Karpas-422 (cell line): ENCODE measurements around the gene SMG1. TPM values are rescaled to one million over a fixed set of nuclear protein-coding genes. Genes with fewer than 3 reads are reported as not detected.
"Not testable (repeated sequence)": the region's sequence is repeated elsewhere in the genome, so short reads cannot be mapped to it uniquely, and the experiment has no call there.

Source experiments
- DNase-seq: peaks from one replicate; pipeline ENCODE4 v3.0.0-alpha.2; 2015
- H2AFZ ChIP-seq: fragments of 200-600 bp; sonication (generic); 2 replicates; pipeline ENCODE4 v1.6.1; 2014; ENCODE audit warnings: antibody characterized with exemption, low read length, mixed read lengths
- H3K27ac ChIP-seq: fragments of 200-600 bp; sonication (generic); 2 replicates; pipeline ENCODE4 v1.5.1; 2014; ENCODE audit warnings: mild to moderate bottlenecking, low read length, moderate library complexity
- H3K27me3 ChIP-seq: fragments of 200-600 bp; sonication (generic); 2 replicates; pipeline ENCODE4 v1.6.1; 2014; ENCODE audit warnings: low read length, mixed read lengths
- H3K36me3 ChIP-seq: fragments of 200-600 bp; sonication (generic); 2 replicates; pipeline ENCODE4 v1.6.1; 2014; ENCODE audit warnings: low read length, mixed read lengths; ENCODE audit not compliant: insufficient read depth
- H3K4me1 ChIP-seq: fragments of 200-600 bp; sonication (generic); 2 replicates; pipeline ENCODE4 v1.6.1; 2014; ENCODE audit warnings: mild to moderate bottlenecking, low read length, mixed read lengths
- H3K4me2 ChIP-seq: fragments of 200-600 bp; sonication (generic); 2 replicates; pipeline ENCODE4 v1.6.1; 2014; ENCODE audit warnings: low read length, low read depth, mild to moderate bottlenecking; ENCODE audit not compliant: poor library complexity, severe bottlenecking
- H3K4me3 ChIP-seq: fragments of 200-600 bp; sonication (generic); 2 replicates; pipeline ENCODE4 v1.5.1; 2014; ENCODE audit warnings: mild to moderate bottlenecking, antibody characterized with exemption, low read length, mixed read lengths
- H3K79me2 ChIP-seq: fragments of 200-600 bp; sonication (generic); 2 replicates; pipeline ENCODE4 v1.6.1; 2014; ENCODE audit warnings: mild to moderate bottlenecking, low read length, mixed read lengths
- H3K9ac ChIP-seq: fragments of 200-600 bp; sonication (generic); 2 replicates; pipeline ENCODE4 v1.6.0; 2014; ENCODE audit warnings: low read length
- H3K9me2 ChIP-seq: fragments of 200-600 bp; sonication (generic), shearing (Covaris generic); replicated peaks from 2 replicates; pipeline ENCODE4 v1.6.0; 2014; ENCODE audit warnings: mild to moderate bottlenecking, low read length, moderate library complexity; ENCODE audit not compliant: insufficient read depth
- H3K9me3 ChIP-seq: fragments of 300-700, 200-600 bp; sonication (generic); 2 replicates; pipeline ENCODE4 v1.6.1; 2014; ENCODE audit warnings: low read length, mixed read lengths
- H4K20me1 ChIP-seq: fragments of 200-600 bp; sonication (generic); 2 replicates; pipeline ENCODE4 v1.6.1; 2014; ENCODE audit warnings: mild to moderate bottlenecking, antibody characterized with exemption, low read length, low read depth; ENCODE audit not compliant: insufficient read depth
- total RNA-seq: library from RNA; depleted of rRNA; stranded (reverse); fragments of >200 nt; shearing (Covaris generic); gene quantifications from 2 replicates; pipeline ENCODE4 v1.2.3, GENCODE V29; 2014; ENCODE audit warnings: low replicate concordance

The SMG1 gene
- total RNA-seq, 1 experiment from 2014 or later: 91.0 TPM

DNA sequence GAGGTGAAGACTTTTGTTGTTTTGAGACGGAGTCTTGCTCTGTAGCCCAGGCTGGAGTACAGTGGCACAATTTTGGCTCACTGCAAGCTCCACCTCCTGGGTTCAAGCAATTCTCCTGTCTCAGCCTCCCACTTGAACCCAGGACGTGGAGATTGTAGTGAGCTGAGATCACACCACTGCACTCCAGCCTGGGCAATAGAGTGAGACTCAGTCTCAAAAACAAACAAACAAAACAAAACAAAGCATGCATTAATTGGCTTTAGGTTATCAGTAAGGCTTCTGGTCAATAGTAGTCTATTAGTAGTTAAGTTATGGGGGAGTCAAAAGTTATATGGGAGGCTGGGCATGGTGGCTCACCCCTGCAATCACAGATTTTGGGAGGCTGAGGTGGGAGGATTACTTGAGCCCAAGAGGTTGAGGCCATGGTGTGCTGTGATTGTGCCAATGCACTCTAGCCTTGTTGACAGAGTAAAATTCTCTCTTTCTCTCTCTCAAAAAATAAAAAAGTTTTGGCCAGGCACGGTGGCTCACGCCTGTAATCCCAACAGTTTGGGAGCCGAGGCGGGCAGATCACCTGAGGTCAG lies 30.5 kb upstream of the SMG1 start:
- not testable (repeated sequence) for DNase-seq, H4K20me1 ChIP-seq, H3K4me2 ChIP-seq, H3K4me1 ChIP-seq, H3K79me2 ChIP-seq, H3K9me2 ChIP-seq, H3K9me3 ChIP-seq, H2AFZ ChIP-seq, H3K4me3 ChIP-seq, H3K27me3 ChIP-seq, H3K9ac ChIP-seq, H3K36me3 ChIP-seq, H3K27ac ChIP-seq

- H3K4me2 ChIP-seq, DNase-seq, H3K9ac ChIP-seq, H3K4me3 ChIP-seq, H3K9me3 ChIP-seq, H2AFZ ChIP-seq, H3K4me1 ChIP-seq, H3K9me2 ChIP-seq, H4K20me1 ChIP-seq, H3K27me3 ChIP-seq, H3K27ac ChIP-seq, H3K79me2 ChIP-seq, H3K36me3 ChIP-seq: not testable (repeated sequence)
Observed at GRCh38 chr16:18955874-18956580, 29.8 kb upstream of the SMG1 start.

DNA sequence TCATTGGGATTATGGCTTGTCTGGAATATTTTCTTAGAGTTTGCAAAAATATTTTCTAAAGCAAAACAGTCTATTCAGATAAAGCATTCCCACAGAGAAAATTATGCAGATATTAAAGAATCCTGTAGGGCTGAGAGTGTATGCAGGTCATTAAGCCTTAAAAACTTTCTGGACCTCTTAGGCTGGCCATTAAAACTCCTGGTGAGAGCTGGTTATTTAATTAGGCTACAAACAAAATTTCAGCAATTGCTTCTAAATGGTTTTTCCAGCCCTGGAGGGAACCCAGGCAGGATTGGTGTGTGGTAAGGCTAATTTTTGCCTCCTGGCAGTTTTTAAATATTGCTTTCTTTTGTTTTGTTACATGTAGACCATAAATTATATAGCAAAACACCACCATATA lies 27.3 kb upstream of the SMG1 start:
- H3K27me3 ChIP-seq: no peaks in the 10 kb centered on the region
- H3K9me2 ChIP-seq: no peaks in the 10 kb centered on the region
- no peaks in the 10 kb centered on the region for H3K79me2 ChIP-seq
- H3K27ac ChIP-seq: no peak overlapping the region
- no peaks in the 10 kb centered on the region for H3K36me3 ChIP-seq
- no peak overlapping the region for H3K4me3 ChIP-seq
- no peaks in the 10 kb centered on the region for H3K4me1 ChIP-seq
- H2AFZ ChIP-seq: no peak overlapping the region
- DNase-seq: no peak
- H3K4me2 ChIP-seq: no peak overlapping the region
- H3K9me3 ChIP-seq: no peaks in the 10 kb centered on the region
- no peaks in the 10 kb centered on the region for H4K20me1 ChIP-seq
- no peak overlapping the region for H3K9ac ChIP-seq

GRCh38 chr16:18950469-18951185 lies 24.4 kb upstream of the SMG1 start:
- Histone ChIP-seq H3K4me3 (no peak overlapping the region), H2AFZ (no peak overlapping the region), H3K27ac (no peak overlapping the region), H3K4me2 (no peak overlapping the region), H3K4me1 (peaks cover 3% of the 10 kb centered on the region), H4K20me1 (no peaks in the 10 kb centered on the region), H3K9me3 (no peaks in the 10 kb centered on the region), H3K27me3 (no peaks in the 10 kb centered on the region), H3K9me2 (no peaks in the 10 kb centered on the region), H3K36me3 (no peaks in the 10 kb centered on the region), H3K9ac (no peak overlapping the region), H3K79me2 (no peaks in the 10 kb centered on the region)
- DNase-seq: no peak

GRCh38 chr16:18948372-18949020 lies 22.3 kb upstream of the SMG1 start:
- Histone ChIP-seq H3K9ac (no peak overlapping the region), H3K79me2 (no peaks in the 10 kb centered on the region), H3K36me3 (no peaks in the 10 kb centered on the region), H4K20me1 (no peaks in the 10 kb centered on the region), H3K27ac (no peak overlapping the region), H3K4me2 (no peak overlapping the region), H3K27me3 (no peaks in the 10 kb centered on the region), H3K4me1 (peaks cover 3% of the 10 kb centered on the region), H3K9me3 (no peaks in the 10 kb centered on the region), H2AFZ (no peak overlapping the region), H3K9me2 (no peaks in the 10 kb centered on the region), H3K4me3 (no peak overlapping the region)
- DNase-seq: no peak

DNA sequence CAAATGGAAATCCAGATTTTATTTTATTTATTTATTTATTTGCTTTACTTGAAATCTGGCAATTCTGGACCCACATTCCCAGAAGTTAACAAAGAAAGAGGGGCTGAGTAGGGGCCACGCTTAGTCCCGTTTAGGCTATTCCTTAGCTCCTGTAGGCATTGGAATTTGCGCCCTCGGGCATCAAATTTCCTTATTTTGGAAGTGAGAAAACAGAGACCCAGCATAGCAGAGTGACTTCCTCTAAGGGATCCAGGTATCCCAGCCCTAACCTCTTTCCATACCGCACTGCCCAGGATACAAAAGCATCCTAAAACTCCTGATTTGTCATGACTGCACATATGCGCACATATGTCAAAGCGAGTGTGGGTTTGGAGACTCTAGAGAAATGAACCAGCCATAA lies 19.0 kb upstream of the SMG1 start:
- Histone ChIP-seq H3K36me3 (no peaks in the 10 kb centered on the region), H3K79me2 (no peaks in the 10 kb centered on the region), H2AFZ (no peak overlapping the region), H3K9ac (no peak overlapping the region), H3K27ac (no peak overlapping the region), H3K27me3 (no peaks in the 10 kb centered on the region), H3K4me3 (no peak overlapping the region), H3K9me2 (no peaks in the 10 kb centered on the region), H4K20me1 (no peaks in the 10 kb centered on the region), H3K4me1 (peaks cover 3% of the 10 kb centered on the region), H3K9me3 (no peaks in the 10 kb centered on the region), H3K4me2 (no peak overlapping the region)
- DNase-seq: no peak

DNA sequence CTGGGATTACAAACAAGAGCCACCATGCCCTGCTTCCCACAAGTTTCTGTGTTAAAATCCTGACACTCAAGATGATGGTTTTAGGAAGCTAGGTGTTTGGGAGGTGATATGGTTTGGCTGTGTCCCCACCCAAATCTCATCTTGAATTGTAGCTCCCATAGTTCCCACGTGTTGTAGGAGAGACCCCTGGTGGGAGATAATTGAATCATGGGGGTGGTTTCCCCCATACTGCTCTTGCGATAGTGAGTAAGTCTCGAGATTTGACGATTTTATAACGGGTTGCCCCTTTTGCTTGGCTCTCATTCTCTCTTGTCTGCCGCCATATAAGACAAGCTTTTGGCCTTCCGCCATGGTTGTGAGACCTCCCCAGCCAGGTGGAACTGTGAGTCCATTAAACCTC lies 17.2 kb upstream of the SMG1 start:
- H3K9me3 ChIP-seq: no peaks in the 10 kb centered on the region
- no peaks in the 10 kb centered on the region for H4K20me1 ChIP-seq
- H3K9ac ChIP-seq: no peak overlapping the region
- no peak overlapping the region for H3K27ac ChIP-seq
- H2AFZ ChIP-seq: no peak overlapping the region
- no peak overlapping the region for H3K4me3 ChIP-seq
- no peak overlapping the region for H3K4me2 ChIP-seq
- no peaks in the 10 kb centered on the region for H3K9me2 ChIP-seq
- no peaks in the 10 kb centered on the region for H3K36me3 ChIP-seq
- H3K4me1 ChIP-seq: peaks cover 3% of the 10 kb centered on the region
- no peaks in the 10 kb centered on the region for H3K27me3 ChIP-seq
- no peak for DNase-seq
- H3K79me2 ChIP-seq: no peaks in the 10 kb centered on the region

DNA sequence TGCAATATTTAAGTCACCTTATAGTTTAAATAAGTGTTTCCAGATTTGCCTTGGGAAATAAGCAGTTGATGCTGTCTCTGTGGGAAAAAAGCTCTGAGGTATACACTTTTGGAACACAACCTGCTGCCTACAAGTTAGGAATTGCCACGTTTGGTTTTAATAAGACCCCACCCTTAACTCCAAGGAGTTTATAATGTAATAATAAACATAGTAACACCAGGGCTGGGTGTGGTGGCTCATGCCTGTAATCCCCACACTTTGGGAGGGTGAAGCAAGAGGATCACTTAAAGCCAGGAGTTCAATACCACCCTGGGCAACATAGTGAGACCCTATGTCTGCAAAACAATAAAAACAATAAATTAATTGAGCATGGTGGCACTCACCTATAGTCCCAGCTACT lies 15.9 kb upstream of the SMG1 start:
- Histone ChIP-seq H3K9ac (no peak overlapping the region), H2AFZ (no peak overlapping the region), H3K79me2 (no peaks in the 10 kb centered on the region), H3K4me3 (no peak overlapping the region), H3K27ac (no peak overlapping the region), H3K4me2 (no peak overlapping the region), H4K20me1 (no peaks in the 10 kb centered on the region), H3K4me1 (peaks cover 3% of the 10 kb centered on the region), H3K27me3 (no peaks in the 10 kb centered on the region), H3K9me2 (no peaks in the 10 kb centered on the region), H3K36me3 (no peaks in the 10 kb centered on the region), H3K9me3 (no peaks in the 10 kb centered on the region)
- no peak for DNase-seq
